H1 (cell line): ENCODE measurements around the gene KAZALD1.
A peak's percentile ranks its signal among the peaks of the same experiment; 100 is the strongest.

Experiments
- CTCF ChIP-seq, 3 experiments: IDR thresholded peaks; 1 replicate in 2 of 3; 2 replicates in 1 of 3; pipeline versions ENCODE4 v1.5.1 to v1.6.1; 2011; ENCODE audit warnings: low read length in 3 of 3, mild to moderate bottlenecking in 3 of 3, inconsistent platforms in 2 of 3, low read depth in 1 of 3, moderate library complexity in 1 of 3; ENCODE audit not compliant: insufficient read depth in 1 of 3; ENCODE audit errors: control extremely low read depth in 1 of 3
- EZH2 ChIP-seq: fragments of 200-600 bp; sonication (generic); IDR thresholded peaks from 2 replicates; pipeline ENCODE4 v1.7.1; 2012; ENCODE audit warnings: low read depth, mild to moderate bottlenecking, moderate library complexity, low read length, inconsistent platforms; ENCODE audit not compliant: severe bottlenecking
- FOSL1 ChIP-seq: IDR thresholded peaks from 2 replicates; pipeline ENCODE4 v1.6.1; 2011; ENCODE audit warnings: mild to moderate bottlenecking, low read depth, low read length, moderate library complexity; ENCODE audit not compliant: insufficient read depth
- MAX ChIP-seq: IDR thresholded peaks from 2 replicates; pipeline ENCODE4 v1.6.1; 2012; ENCODE audit warnings: inconsistent platforms
- POLR2AphosphoS5 ChIP-seq: IDR thresholded peaks from 2 replicates; pipeline ENCODE4 v1.6.1; 2011; ENCODE audit warnings: low read depth, low read length
- RAD21 ChIP-seq, 2 experiments: IDR thresholded peaks in 1 of 2; conservative IDR thresholded peaks in 1 of 2; 2 replicates each; pipeline ENCODE4 v1.6.1; 2011; ENCODE audit warnings: low read depth in 2 of 2, low read length in 2 of 2, improper control_type of control experiment in 1 of 2, inconsistent platforms in 1 of 2, mild to moderate bottlenecking in 1 of 2, moderate library complexity in 1 of 2
- SAP30 ChIP-seq: fragments of 300-600 bp; sonication (generic); IDR thresholded peaks from 2 replicates; pipeline ENCODE4 v1.7.1; 2012; ENCODE audit warnings: low read length, moderate library complexity, mild to moderate bottlenecking, inconsistent platforms; ENCODE audit not compliant: insufficient read depth, insufficient replicate concordance

GRCh38 chr10:101072923-101073322, 11.1 kb downstream of the KAZALD1 start:
- TF ChIP-seq FOSL1 (no peak), CTCF (IDR thresholded peaks at IDR 0.05; ENCODE audit: control extremely low read depth in 1 of 3, insufficient read depth in 1 of 3, low read depth in 1 of 3, low read length in 3 of 3) (no peak), EZH2 (peak; percentile 45), MAX (no peak), RAD21 (IDR thresholded peaks at IDR 0.05 in 1 of 2, conservative IDR thresholded peaks at IDR 0.05 in 1 of 2; ENCODE audit: low read depth in 2 of 2, low read length in 2 of 2) (no peak), SAP30 (no peak), POLR2AphosphoS5 (no peak)
